ENCODE measurements around the gene DNAJC15.

The DNAJC15 gene

DNA sequence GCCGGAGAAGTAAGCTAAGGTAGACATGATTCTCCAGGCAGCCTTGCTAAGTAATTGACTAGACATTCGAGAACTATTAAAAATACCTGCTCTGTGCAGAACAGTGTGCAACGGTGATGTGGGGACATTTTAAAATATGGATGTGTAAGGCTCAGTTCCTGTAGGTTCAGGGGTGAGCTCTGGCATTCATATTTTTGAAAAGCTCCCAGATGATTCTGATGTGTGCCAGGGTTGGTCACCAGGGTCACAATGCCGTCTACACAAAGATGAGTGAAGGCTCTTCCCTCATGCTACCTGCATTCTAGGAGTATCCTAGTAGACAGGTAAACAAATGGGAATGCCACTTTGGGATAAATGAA is 30.6 kb upstream of the DNAJC15 start:
- DNase-seq: peak; percentile 28
- no peaks in the 10 kb centered on the region for H3K9me3 Mint-ChIP-seq
- no peaks in the 10 kb centered on the region for H3K27me3 Mint-ChIP-seq
- peak overlapping the region; percentile 90 for H3K4me3 Mint-ChIP-seq
- peaks cover 15% of the 10 kb centered on the region for H3K36me3 Mint-ChIP-seq
- H3K27ac Mint-ChIP-seq: peak overlapping the region; percentile 100
- CTCF ChIA-PET: interaction anchor here (0.9 to 1.2 kb wide), 2 partner anchors 31 to 89 kb away, joined by 4 to 5 read pairs; partner anchors contain the start of gene DNAJC15
- peaks cover 65% of the 10 kb centered on the region for H3K4me1 Mint-ChIP-seq

DNA sequence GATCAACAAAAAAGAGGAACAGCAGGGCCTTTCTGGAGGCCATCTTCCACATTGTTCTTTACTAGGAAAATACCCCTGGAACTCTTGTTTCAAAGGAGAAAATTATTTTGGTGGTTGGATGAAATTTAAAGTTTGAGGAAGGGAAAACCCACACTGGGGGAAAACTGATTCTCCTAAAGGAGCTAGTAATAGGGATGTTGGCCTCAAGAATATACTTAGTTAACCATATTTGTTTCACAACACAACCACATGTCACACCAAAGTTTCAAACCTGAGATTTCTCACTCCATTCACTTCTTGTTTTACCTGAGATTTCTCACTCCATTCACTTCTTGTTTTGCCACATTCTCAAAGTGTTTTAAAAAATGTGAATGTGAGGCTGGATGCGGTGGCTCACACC is 28.5 kb upstream of the DNAJC15 start:
- CTCF ChIA-PET: no interaction called here
- no peak overlapping the region for H3K27ac Mint-ChIP-seq
- H3K27me3 Mint-ChIP-seq: no peaks in the 10 kb centered on the region
- DNase-seq: no peak
- no peaks in the 10 kb centered on the region for H3K9me3 Mint-ChIP-seq
- peaks cover 53% of the 10 kb centered on the region for H3K4me1 Mint-ChIP-seq
- no peak overlapping the region for H3K4me3 Mint-ChIP-seq
- peaks cover 12% of the 10 kb centered on the region for H3K36me3 Mint-ChIP-seq

DNA sequence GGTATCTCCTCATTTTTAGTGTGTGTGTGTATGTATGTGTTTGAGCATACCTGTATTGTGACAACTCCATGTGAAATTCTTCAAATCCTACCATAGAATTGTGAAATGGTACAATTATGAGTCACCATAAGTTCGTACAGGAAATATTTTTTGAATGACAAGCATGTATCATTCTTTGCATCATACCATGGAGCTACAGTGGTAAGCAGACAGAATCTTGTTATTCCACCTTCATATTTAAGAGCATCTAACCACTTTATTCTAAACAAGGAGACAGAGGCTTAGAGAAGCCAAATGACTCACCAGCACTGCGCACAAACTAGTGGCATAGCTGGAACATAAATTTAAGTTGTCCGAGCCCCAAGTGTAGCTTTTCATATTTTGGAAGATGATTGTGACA is 26.8 kb upstream of the DNAJC15 start:
- CTCF ChIA-PET: no interaction called here
- Mint-ChIP-seq H3K36me3 (peaks cover 3% of the 10 kb centered on the region), H3K4me3 (no peak overlapping the region)

DNA sequence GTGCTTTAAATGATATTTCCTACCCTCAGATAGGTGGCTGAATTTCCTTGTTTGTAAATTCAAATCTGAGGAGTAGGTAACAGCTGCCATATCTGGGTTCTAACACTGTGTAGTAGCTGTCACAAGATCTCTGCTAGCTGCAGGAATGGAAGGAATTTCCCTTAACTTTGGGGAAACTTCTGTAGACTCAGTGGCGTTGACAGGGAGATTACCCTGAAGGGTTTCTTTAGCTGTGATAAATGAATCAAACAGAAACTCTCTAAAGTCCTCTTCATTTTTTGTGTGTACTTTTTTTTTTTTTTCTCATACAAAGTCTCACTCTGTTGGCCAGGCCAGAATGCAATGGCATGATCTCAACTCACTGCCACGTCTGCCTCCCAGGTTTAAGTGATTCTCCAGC is 26.0 kb upstream of the DNAJC15 start:
- Mint-ChIP-seq H3K36me3 (no peaks in the 10 kb centered on the region), H3K4me1 (peaks cover 30% of the 10 kb centered on the region), H3K9me3 (no peaks in the 10 kb centered on the region), H3K27me3 (no peaks in the 10 kb centered on the region), H3K27ac (no peak overlapping the region), H3K4me3 (no peak overlapping the region)
- no peak for DNase-seq
- CTCF ChIA-PET: interaction anchor here (0.6 kb wide), 1 partner anchor 379 kb away, joined by 3 read pairs; no protein-coding TSS in a partner anchor

More for the DNA sequence above, 26.8 kb upstream of the DNAJC15 start:
- H3K4me1 Mint-ChIP-seq: peaks cover 36% of the 10 kb centered on the region
- H3K27me3 Mint-ChIP-seq: no peaks in the 10 kb centered on the region
- no peaks in the 10 kb centered on the region for H3K9me3 Mint-ChIP-seq
- DNase-seq: no peak
- no peak overlapping the region for H3K27ac Mint-ChIP-seq

DNA sequence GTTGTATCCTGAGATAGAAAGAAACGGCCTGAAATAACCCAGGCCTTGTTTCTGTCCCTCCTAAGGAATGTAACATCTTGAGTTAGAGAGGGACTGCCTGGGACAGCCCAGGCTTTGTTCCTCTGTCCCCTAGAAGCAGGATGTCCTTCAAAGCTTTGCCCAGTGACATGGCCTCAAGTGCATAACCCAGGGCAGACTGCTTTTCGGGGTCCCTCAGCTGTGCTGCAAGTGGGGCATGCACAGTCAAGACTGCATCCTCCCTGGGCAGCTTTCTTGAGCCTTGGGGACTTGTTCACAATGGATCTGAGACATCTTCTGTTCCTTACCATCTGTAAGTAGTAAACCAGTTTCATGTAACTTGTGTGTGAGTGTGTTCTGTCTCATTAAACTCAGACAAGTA is 23.9 kb upstream of the DNAJC15 start:
- Mint-ChIP-seq H3K4me3 (no peak overlapping the region), H3K9me3 (peaks cover 5% of the 10 kb centered on the region), H3K4me1 (peaks cover 14% of the 10 kb centered on the region), H3K27me3 (no peaks in the 10 kb centered on the region), H3K36me3 (no peaks in the 10 kb centered on the region), H3K27ac (no peak overlapping the region)
- CTCF ChIA-PET: interaction anchor here (0.9 kb wide), 1 partner anchor 28 kb away, joined by 3 read pairs; no protein-coding TSS in a partner anchor
- no peak for DNase-seq

DNA sequence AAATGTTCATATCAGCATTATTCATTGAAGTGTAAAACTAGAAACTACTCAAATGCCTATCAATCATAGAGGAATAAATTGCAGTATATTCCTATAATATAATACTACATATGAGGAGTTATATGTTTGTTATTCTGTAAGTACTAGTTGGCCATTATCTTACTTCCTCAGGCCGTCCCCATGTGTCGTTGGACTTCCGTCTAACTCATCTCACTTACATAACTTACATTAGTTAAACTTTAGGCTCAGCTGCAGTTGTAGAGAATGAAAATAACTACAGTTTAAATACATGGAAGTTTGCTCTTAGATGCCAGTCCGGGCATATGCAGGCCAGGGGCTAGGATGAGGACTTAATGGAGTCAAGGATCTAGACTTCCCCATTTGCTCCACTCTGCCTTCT is 22.7 kb upstream of the DNAJC15 start:
- Mint-ChIP-seq H3K27me3 (no peaks in the 10 kb centered on the region), H3K4me1 (peaks cover 14% of the 10 kb centered on the region), H3K27ac (no peak overlapping the region), H3K36me3 (no peaks in the 10 kb centered on the region), H3K9me3 (peaks cover 5% of the 10 kb centered on the region), H3K4me3 (no peak overlapping the region)
- CTCF ChIA-PET: no interaction called here
- DNase-seq: no peak

DNA sequence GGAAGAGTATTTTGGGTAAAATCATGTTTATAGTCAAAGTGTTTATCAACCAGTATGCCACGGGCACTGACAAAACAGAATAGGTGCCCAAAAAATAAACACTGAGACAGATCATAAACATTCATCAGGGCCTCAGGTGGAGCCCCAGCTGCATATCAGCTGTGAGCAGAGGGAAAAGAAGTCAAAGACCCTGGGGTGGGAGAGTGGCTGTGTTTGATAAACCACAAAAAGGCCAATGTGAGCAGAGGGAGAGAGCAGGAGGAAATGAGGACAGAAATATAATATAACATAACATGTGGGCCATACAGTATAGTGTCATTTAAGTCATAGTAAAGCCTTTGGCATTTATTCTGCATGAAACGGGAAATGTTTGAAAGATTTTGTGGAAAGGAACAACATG is 21.4 kb upstream of the DNAJC15 start:
- Mint-ChIP-seq H3K9me3 (peaks cover 5% of the 10 kb centered on the region), H3K27me3 (peaks cover 5% of the 10 kb centered on the region), H3K4me3 (no peak overlapping the region), H3K36me3 (no peaks in the 10 kb centered on the region), H3K4me1 (peaks cover 1% of the 10 kb centered on the region), H3K27ac (no peak overlapping the region)
- DNase-seq: no peak
- CTCF ChIA-PET: no interaction called here

DNA sequence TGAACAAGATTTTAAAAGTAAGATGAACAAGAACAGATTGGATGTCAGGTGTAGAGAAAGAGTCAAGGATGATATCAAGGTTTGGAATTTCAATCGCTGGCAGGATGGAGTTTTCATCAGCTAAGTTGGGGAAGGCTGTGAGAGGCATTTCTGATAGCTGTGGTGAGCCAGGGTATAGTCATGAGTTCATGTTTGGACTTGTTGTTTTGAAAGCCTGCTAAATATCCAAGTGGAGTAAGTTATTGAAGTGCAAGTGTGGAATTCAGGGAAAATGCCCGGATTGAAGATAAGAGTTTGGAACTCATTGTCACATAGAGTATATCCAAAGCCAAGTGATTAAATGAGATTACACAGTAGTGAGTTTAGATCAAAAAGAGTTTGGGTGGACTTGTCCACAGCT is 20.4 kb upstream of the DNAJC15 start:
- CTCF ChIA-PET: no interaction called here
- Mint-ChIP-seq H3K4me3 (no peak overlapping the region), H3K27me3 (peaks cover 5% of the 10 kb centered on the region), H3K9me3 (peaks cover 5% of the 10 kb centered on the region), H3K4me1 (no peaks in the 10 kb centered on the region), H3K27ac (no peak overlapping the region), H3K36me3 (no peaks in the 10 kb centered on the region)
- no peak for DNase-seq

DNA sequence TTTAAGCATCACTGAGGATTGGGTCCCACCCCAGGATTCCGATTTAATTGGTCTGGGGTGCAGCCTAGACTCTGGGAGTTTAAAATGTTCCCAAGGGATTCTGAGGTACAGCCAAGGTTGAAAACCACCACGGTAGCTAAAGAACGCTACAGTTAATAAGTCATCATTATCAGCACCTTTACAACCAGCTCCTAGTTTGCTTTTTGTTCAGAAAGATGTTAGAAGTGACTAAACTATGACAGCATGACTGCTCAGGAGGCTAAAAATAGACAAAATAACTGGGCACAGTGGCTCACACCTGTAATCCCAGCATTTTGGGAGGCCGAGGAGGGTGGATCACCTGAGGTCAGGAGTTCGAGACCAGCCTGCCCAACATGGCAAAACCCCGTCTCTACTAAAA is 19.7 kb upstream of the DNAJC15 start:
- no peaks in the 10 kb centered on the region for H3K36me3 Mint-ChIP-seq
- CTCF ChIA-PET: no interaction called here
- H3K27me3 Mint-ChIP-seq: peaks cover 8% of the 10 kb centered on the region
- H3K9me3 Mint-ChIP-seq: peaks cover 5% of the 10 kb centered on the region
- H3K27ac Mint-ChIP-seq: no peak overlapping the region
- H3K4me1 Mint-ChIP-seq: no peaks in the 10 kb centered on the region
- H3K4me3 Mint-ChIP-seq: no peak overlapping the region
- no peak for DNase-seq

DNA sequence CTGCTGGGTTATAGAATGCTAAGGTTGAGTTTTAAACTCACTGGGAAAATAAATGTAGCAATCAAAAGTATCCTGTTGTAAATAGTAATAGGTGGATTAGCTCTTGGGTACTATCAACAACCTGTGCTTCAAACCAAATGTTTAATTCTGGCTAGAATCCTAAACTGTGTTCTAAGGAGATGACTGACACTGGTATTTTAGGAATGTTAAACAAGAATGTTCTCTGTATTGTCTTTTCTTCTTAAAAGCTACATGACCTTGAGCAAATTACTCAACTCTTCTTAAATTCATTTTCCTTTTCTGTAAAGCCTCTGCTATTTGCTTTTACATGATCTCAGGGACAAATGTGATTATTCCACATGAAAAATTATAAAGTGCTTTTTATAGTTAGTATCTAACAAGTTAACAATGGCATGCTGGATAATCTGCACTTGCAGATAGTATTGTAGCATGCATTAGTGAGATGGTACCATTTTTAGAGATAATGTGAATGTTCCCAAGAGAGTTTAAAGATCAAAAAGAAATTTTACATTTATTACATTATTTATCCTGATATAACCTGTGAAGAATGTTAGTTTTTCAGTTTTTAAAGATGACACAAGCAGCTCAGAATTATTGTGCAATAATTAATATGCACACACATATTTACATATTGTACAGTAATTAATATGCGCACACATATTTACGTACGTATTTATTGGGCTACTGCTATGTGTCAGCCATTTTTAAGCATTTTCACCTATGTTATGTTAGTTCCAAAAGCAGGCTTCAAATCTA is 17.7 kb upstream of the DNAJC15 start:
- DNase-seq: no peak
- no peak overlapping the region for H3K27ac Mint-ChIP-seq
- peaks cover 5% of the 10 kb centered on the region for H3K9me3 Mint-ChIP-seq
- H3K36me3 Mint-ChIP-seq: no peaks in the 10 kb centered on the region
- peaks cover 12% of the 10 kb centered on the region for H3K27me3 Mint-ChIP-seq
- CTCF ChIA-PET: interaction anchor here (0.7 kb wide), 1 partner anchor 1932 kb away, joined by 4 read pairs; no protein-coding TSS in a partner anchor
- no peaks in the 10 kb centered on the region for H3K4me1 Mint-ChIP-seq
- no peak overlapping the region for H3K4me3 Mint-ChIP-seq

DNA sequence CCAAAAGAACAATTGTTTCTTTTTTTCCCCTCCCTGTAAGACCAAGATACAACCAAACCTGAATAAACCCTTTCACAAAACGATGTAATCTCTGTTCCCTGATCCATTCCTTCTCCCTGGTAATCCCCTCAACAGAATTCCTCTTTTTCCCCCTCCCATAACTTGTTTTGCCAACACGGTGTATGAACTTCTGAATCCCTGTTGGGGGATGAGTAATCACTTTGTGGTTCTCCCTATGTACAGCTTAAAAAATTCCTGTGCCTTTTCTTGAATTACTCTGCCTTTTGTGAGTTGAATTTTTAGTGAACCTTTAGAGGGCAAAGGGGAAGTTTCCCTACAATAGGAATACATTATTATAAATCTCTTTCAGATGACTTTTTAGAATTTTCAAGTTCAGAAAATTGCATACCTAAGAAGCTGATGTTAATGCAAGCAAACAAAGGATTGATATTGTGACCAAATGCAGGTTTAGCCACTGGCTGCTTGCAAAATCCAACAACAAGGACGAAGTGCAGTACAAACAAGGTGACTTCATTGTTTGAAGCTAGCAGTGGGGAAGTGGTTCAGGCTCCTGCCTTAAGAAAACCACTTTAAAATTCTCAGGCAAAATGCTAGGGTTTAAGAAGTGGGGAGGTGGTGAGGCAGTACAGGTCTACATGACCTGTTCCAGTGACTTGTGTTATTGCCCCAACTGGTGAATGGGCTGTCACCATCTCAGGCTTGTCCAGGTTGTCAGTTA is 16.3 kb upstream of the DNAJC15 start:
- Mint-ChIP-seq H3K36me3 (no peaks in the 10 kb centered on the region), H3K4me3 (no peak overlapping the region), H3K9me3 (peaks cover 5% of the 10 kb centered on the region), H3K4me1 (no peaks in the 10 kb centered on the region), H3K27ac (no peak overlapping the region), H3K27me3 (peaks cover 12% of the 10 kb centered on the region)
- no peak for DNase-seq
- CTCF ChIA-PET: interaction anchor here (1.0 kb wide), 1 partner anchor 11 kb away, joined by 3 read pairs; no protein-coding TSS in a partner anchor

DNA sequence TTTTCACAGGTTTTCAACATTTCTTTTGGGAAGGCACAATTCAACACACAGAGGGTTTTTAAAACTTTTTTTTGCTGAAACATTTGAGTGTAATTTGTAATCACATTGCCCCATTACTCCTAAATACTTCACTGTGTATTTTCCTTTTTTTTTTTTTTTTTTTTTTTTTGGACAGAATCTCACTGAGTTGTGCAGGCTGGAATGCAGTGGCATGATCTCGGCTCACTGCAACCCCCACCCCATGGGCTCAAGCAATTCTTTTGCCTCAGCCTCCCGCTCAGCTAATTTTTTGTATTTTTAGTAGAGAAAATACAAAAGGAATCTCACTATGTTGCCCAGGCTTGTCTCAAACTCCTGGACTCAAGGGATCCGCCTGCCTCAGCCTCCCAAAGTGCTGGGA is 14.8 kb upstream of the DNAJC15 start:
- Mint-ChIP-seq H3K4me1 (no peaks in the 10 kb centered on the region), H3K27me3 (peaks cover 12% of the 10 kb centered on the region), H3K9me3 (no peaks in the 10 kb centered on the region), H3K36me3 (no peaks in the 10 kb centered on the region), H3K27ac (no peak overlapping the region), H3K4me3 (no peak overlapping the region)
- no peak for DNase-seq
- CTCF ChIA-PET: no interaction called here

DNA sequence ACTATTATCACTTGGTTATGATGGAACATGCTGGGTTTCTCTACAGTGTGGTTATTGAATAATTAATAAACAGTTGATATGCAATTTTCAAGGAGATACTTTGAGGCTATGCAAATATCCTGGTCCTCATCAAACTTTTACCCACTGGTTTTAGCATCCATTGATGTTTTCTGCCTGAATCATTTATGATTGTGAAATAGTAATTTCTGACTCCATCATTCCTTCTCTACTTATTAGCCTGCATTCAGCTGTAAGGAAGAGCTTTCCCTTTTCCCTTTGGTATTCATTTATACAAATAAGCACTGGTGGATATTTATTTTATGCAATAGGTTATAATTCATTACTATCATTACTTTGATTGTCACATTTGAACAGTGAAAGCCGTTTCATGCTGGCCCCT is 13.9 kb upstream of the DNAJC15 start:
- Mint-ChIP-seq H3K27ac (no peak overlapping the region), H3K9me3 (no peaks in the 10 kb centered on the region)
- no peak for DNase-seq

DNA sequence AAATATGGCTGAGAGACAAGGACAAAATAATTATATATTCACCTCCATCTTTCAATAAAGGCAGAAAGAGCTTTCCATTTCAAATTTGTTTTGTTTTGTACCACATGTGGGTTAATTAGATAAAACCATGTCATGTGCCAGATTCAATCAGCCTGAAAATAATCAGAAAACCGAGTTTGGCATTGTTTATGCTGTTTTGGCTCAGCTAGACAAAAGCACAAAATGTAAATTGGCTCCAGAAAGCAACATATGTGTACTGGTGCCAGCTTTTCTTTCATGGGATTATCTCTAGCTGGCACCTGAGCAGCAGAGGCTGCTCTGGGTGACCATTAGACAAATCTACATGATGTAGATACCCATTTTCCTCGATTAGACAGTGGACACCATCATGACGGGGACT is 9.2 kb upstream of the DNAJC15 start:
- Mint-ChIP-seq H3K27ac (no peak overlapping the region), H3K4me3 (no peak overlapping the region), H3K36me3 (no peaks in the 10 kb centered on the region), H3K4me1 (no peaks in the 10 kb centered on the region), H3K9me3 (no peaks in the 10 kb centered on the region), H3K27me3 (peaks cover 3% of the 10 kb centered on the region)
- no peak for DNase-seq
- CTCF ChIA-PET: interaction anchor here (0.6 to 0.8 kb wide), 2 partner anchors 9 to 44 kb away, joined by 3 to 4 read pairs; no protein-coding TSS in a partner anchor

More for the DNA sequence above, 13.9 kb upstream of the DNAJC15 start:
- H3K4me3 Mint-ChIP-seq: no peak overlapping the region
- no peaks in the 10 kb centered on the region for H3K36me3 Mint-ChIP-seq
- no peaks in the 10 kb centered on the region for H3K4me1 Mint-ChIP-seq
- peaks cover 12% of the 10 kb centered on the region for H3K27me3 Mint-ChIP-seq
- CTCF ChIA-PET: no interaction called here

DNA sequence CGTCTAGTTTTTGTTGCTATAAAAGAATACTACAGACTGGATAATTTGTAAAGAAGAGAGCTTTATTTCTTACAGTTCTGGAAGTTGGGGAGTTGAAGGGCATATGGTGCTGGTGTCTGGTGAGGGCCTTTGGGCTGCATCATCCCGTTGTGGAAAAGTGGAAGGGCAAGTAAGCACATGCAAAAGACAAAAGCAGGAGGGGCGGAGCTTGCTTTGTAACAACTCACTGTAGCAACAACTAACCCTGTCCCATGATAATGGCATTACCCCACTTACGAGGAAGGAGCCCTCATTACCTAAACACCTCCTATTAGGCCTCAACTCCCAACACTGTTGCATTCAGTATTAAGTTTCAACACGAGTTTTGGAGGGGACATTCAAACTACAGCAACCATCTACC is 7.2 kb upstream of the DNAJC15 start:
- CTCF ChIA-PET: interaction anchor here (0.6 kb wide), 1 partner anchor 26 kb away, joined by 3 read pairs; no protein-coding TSS in a partner anchor
- Mint-ChIP-seq H3K27ac (no peak overlapping the region), H3K4me1 (no peaks in the 10 kb centered on the region), H3K4me3 (no peak overlapping the region), H3K36me3 (no peaks in the 10 kb centered on the region), H3K27me3 (peaks cover 3% of the 10 kb centered on the region), H3K9me3 (no peaks in the 10 kb centered on the region)
- no peak for DNase-seq

All from activated naive CD4-positive, alpha-beta T cell treated with anti-CD3 and anti-CD28 coated beads, Interleukin-2, amount 10 ng/mL, durations not matched to agents 7 days and 5 days (primary cell).